IMR-90 (cell line): Measurements from ENCODE around the gene CARD14. TPM values are rescaled to one million over a fixed set of nuclear protein-coding genes. Genes with fewer than 3 reads are reported as not detected.

Source experiments
- ATAC-seq: fragments of 200-7000 bp; cut with Tn5 transposase; 2 replicates; pipeline ENCODE4 v1.9.1; 2020; ENCODE audit warnings: low read depth, mild to moderate bottlenecking, moderate library complexity
- BruUV-seq: library from RNA; stranded (reverse); fragments of 400-500 nt; replicated peaks from 2 replicates; lab custom pipeline; 2021; lab: Mats Ljungman, UMichigan
- CTCF ChIA-PET: fragments of 300-600 bp; formaldehyde crosslinking; extraction: SDS; loops from one replicate; lab custom pipeline; 2021; ENCODE audit warnings: antibody characterized with exemption; lab: Yijun Ruan, JAX
- POLR2A ChIA-PET: fragments of 300-600 bp; sonication (Branson Sonifier 250); formaldehyde crosslinking; loops from one replicate; lab custom pipeline; 2022; ENCODE audit warnings: antibody characterized with exemption; ENCODE audit not compliant: unreplicated experiment; lab: Charles Lee
- DNase-seq: peaks from one replicate; pipeline ENCODE4 v3.0.0; 2013
- H2AFZ ChIP-seq: replicated peaks from 2 replicates; pipeline ENCODE3; 2013; ENCODE audit warnings: low read length, mild to moderate bottlenecking; ENCODE audit not compliant: poor library complexity
- H2AK5ac ChIP-seq: 2 replicates; pipeline ENCODE4 v1.6.1; 2013; ENCODE audit warnings: low read depth, low read length, inconsistent platforms
- H2AK9ac ChIP-seq: replicated peaks from 2 replicates; pipeline ENCODE3; 2013; ENCODE audit warnings: mild to moderate bottlenecking, low read depth, low read length, moderate library complexity; ENCODE audit not compliant: poor library complexity
- H2BK120ac ChIP-seq: 2 replicates; pipeline ENCODE4 v1.6.1; 2013; ENCODE audit warnings: low read depth, low read length, inconsistent platforms
- H2BK15ac ChIP-seq: 3 replicates; pipeline ENCODE4 v1.6.1; 2013; ENCODE audit warnings: low read depth, low read length, inconsistent platforms
- H2BK20ac ChIP-seq: 2 replicates; pipeline ENCODE4 v1.6.1; 2013; ENCODE audit warnings: low read depth, mild to moderate bottlenecking, inconsistent platforms, low read length, moderate library complexity
- H2BK5ac ChIP-seq: 2 replicates; pipeline ENCODE4 v1.6.1; 2013; ENCODE audit warnings: mild to moderate bottlenecking, low read depth, low read length, inconsistent platforms; ENCODE audit not compliant: poor library complexity, severe bottlenecking
- H3K14ac ChIP-seq: replicated peaks from 2 replicates; pipeline ENCODE4 v1.6.1; 2013; ENCODE audit warnings: low read depth, low read length, inconsistent platforms
- H3K18ac ChIP-seq: 2 replicates; pipeline ENCODE4 v1.6.1; 2013; ENCODE audit warnings: low read depth, low read length, control low read depth
- H3K23ac ChIP-seq: 2 replicates; pipeline ENCODE4 v1.6.1; 2013; ENCODE audit warnings: low read depth, low read length, inconsistent platforms
- H3K27ac ChIP-seq: 2 replicates; pipeline ENCODE4 v1.5.1; 2013; ENCODE audit warnings: mild to moderate bottlenecking, control low read depth, low read length; ENCODE audit not compliant: insufficient read depth
- H3K27me3 ChIP-seq: 2 replicates; pipeline ENCODE4 v1.6.1; 2013; ENCODE audit warnings: low read length; ENCODE audit not compliant: control insufficient read depth, insufficient read depth
- H3K36me3 ChIP-seq: 2 replicates; pipeline ENCODE4 v1.6.1; 2013; ENCODE audit warnings: low read length, mixed read lengths; ENCODE audit not compliant: control insufficient read depth, insufficient read depth
- H3K4ac ChIP-seq: 2 replicates; pipeline ENCODE4 v1.6.1; 2013; ENCODE audit warnings: low read depth, low read length, inconsistent platforms
- H3K4me1 ChIP-seq: 2 replicates; pipeline ENCODE4 v1.6.1; 2013; ENCODE audit warnings: low read length, mixed read lengths; ENCODE audit not compliant: control insufficient read depth, insufficient read depth
- H3K4me2 ChIP-seq: 2 replicates; pipeline ENCODE4 v1.6.1; 2013; ENCODE audit warnings: low read depth, mild to moderate bottlenecking, control low read depth, low read length, moderate library complexity
- H3K4me3 ChIP-seq: 2 replicates; pipeline ENCODE4 v1.5.1; 2013; ENCODE audit warnings: low read depth, mild to moderate bottlenecking, control low read depth, low read length, moderate library complexity; ENCODE audit not compliant: insufficient read depth
- H3K56ac ChIP-seq: 2 replicates; pipeline ENCODE4 v1.6.1; 2013; ENCODE audit warnings: low read length, inconsistent platforms; ENCODE audit not compliant: insufficient read depth; ENCODE audit errors: extremely low read depth
- H3K79me1 ChIP-seq, 2 experiments: 2 replicates each; pipeline ENCODE4 v1.6.1; 2013; ENCODE audit warnings: low read length in 2 of 2, inconsistent platforms in 1 of 2, low read depth in 1 of 2
- H3K9ac ChIP-seq: 2 replicates; pipeline ENCODE4 v1.6.1; 2013; ENCODE audit warnings: low read depth, low read length, control low read depth
- H3K9me1 ChIP-seq: 2 replicates; pipeline ENCODE4 v1.6.1; 2013; ENCODE audit warnings: low read length, inconsistent platforms; ENCODE audit not compliant: insufficient read depth
- H3K9me3 ChIP-seq: 2 replicates; pipeline ENCODE4 v1.6.1; 2013; ENCODE audit warnings: low read length; ENCODE audit not compliant: control insufficient read depth, insufficient read depth
- H4K20me1 ChIP-seq: 2 replicates; pipeline ENCODE4 v1.6.1; 2013; ENCODE audit warnings: low read length, inconsistent platforms; ENCODE audit not compliant: insufficient read depth
- H4K5ac ChIP-seq: 2 replicates; pipeline ENCODE4 v1.6.1; 2013; ENCODE audit warnings: mild to moderate bottlenecking, low read depth, low read length, control low read depth
- H4K8ac ChIP-seq, 2 experiments: 2 replicates each; pipeline ENCODE4 v1.6.1; 2013; ENCODE audit warnings: low read depth in 2 of 2, low read length in 2 of 2, control low read depth in 1 of 2, inconsistent platforms in 1 of 2
- H4K91ac ChIP-seq: 2 replicates; pipeline ENCODE4 v1.6.1; 2013; ENCODE audit warnings: low read depth, low read length, inconsistent platforms; ENCODE audit not compliant: insufficient read depth
- BHLHE40 ChIP-seq: fragments of 150-350 bp; IDR thresholded peaks from 2 replicates; pipeline ENCODE4 v1.6.1; 2016; ENCODE audit warnings: mild to moderate bottlenecking, low read depth, low read length
- CEBPB ChIP-seq: IDR thresholded peaks from 2 replicates; pipeline ENCODE4 v1.6.1; 2012; ENCODE audit warnings: low read depth, low read length, improper control_type of control experiment
- CHD1 ChIP-seq: IDR thresholded peaks from 2 replicates; pipeline ENCODE4 v1.6.1; 2012; ENCODE audit warnings: low read depth, low read length, improper control_type of control experiment
- FOS ChIP-seq: fragments of 150-350 bp; IDR thresholded peaks from 2 replicates; pipeline ENCODE4 v1.6.1; 2016; ENCODE audit warnings: low read depth, low read length
- MAFK ChIP-seq: IDR thresholded peaks from 2 replicates; pipeline ENCODE4 v1.6.1; 2012; ENCODE audit warnings: low read depth, low read length, improper control_type of control experiment
- MAZ ChIP-seq: IDR thresholded peaks from 2 replicates; pipeline ENCODE4 v1.6.1; 2012; ENCODE audit warnings: low read depth, mild to moderate bottlenecking, low read length, improper control_type of control experiment, moderate library complexity, borderline replicate concordance
- MXI1 ChIP-seq: IDR thresholded peaks from 2 replicates; pipeline ENCODE4 v1.6.1; 2012; ENCODE audit warnings: low read depth, mild to moderate bottlenecking, low read length, moderate library complexity, borderline replicate concordance
- NFE2L2 ChIP-seq: fragments of 150-350 bp; IDR thresholded peaks from 2 replicates; pipeline ENCODE4 v1.6.1; 2016; ENCODE audit warnings: low read depth, mild to moderate bottlenecking, low read length
- POLR2A ChIP-seq: IDR thresholded peaks from 2 replicates; pipeline ENCODE4 v1.6.1; 2012; ENCODE audit warnings: mild to moderate bottlenecking, low read depth, low read length
- RAD21 ChIP-seq: IDR thresholded peaks from 2 replicates; pipeline ENCODE4 v1.6.1; 2012; ENCODE audit warnings: low read length, improper control_type of control experiment
- RCOR1 ChIP-seq: IDR thresholded peaks from 2 replicates; pipeline ENCODE4 v1.6.1; 2012; ENCODE audit warnings: mild to moderate bottlenecking, low read length, improper control_type of control experiment; ENCODE audit not compliant: insufficient replicate concordance
- RFX5 ChIP-seq: IDR thresholded peaks from 2 replicates; pipeline ENCODE4 v1.8.0; 2012; ENCODE audit warnings: low read depth, mild to moderate bottlenecking, low read length, moderate library complexity
- SMC3 ChIP-seq: fragments of 150-350 bp; IDR thresholded peaks from 2 replicates; pipeline ENCODE4 v1.6.1; 2016; ENCODE audit warnings: low read depth, mild to moderate bottlenecking, antibody characterized with exemption, low read length, moderate library complexity
- WGBS, 2 experiments: methylation state at CpG; one replicate each; pipeline versions ENCODE4 v1.1.5 to v1.1.7; 2013; ENCODE audit warnings: missing lambda C conversion rate in 2 of 2; ENCODE audit not compliant: insufficient read length in 1 of 2; ENCODE audit errors: extremely low coverage in 2 of 2; 5-methylcytosine and 5-hydroxymethylcytosine counted together
- dilution Hi-C: fragments of 300-500 bp; cut with HindIII; formaldehyde crosslinking; loops from one replicate; pipeline ENCODE4 v1.14.3; 2018; ENCODE audit warnings: low sequenced_read_pairs; ENCODE audit not compliant: unreplicated experiment
- in situ Hi-C: fragments of 300-500 bp; cut with MboI; formaldehyde crosslinking; loops from 3 replicates; pipeline ENCODE4 v1.14.3; 2019; ENCODE audit warnings: low sequenced_read_pairs, inconsistent platforms, mixed read lengths
- intact Hi-C: fragments of 100-400 bp; cut with micrococcal nuclease; formaldehyde crosslinking; loops from 2 replicates; pipeline ENCODE4 v1.10.0; 2022
- polyA plus RNA-seq, 3 experiments: library from polyadenylated mRNA; depleted of rRNA; stranded (reverse); fragments of >200 nt; gene quantifications; 2 replicates each; pipeline ENCODE4 v1.2.3, GENCODE V29; 2012; ENCODE audit warnings: low replicate concordance in 1 of 3
- total RNA-seq: library from RNA; depleted of rRNA; stranded (reverse); fragments of >200 nt; gene quantifications from 2 replicates; pipeline ENCODE4 v1.2.3, GENCODE V29; 2012
- TF ChIP-seq, protein P1 (sequence below): fragments of 150-350 bp; IDR thresholded peaks from 2 replicates; pipeline ENCODE4 v1.6.1; 2017; ENCODE audit warnings: mild to moderate bottlenecking, antibody characterized with exemption, low read length, low read depth
- TF ChIP-seq, protein P2 (sequence below): conservative IDR thresholded peaks from 2 replicates; pipeline ENCODE4 v1.5.1; 2012; ENCODE audit warnings: mild to moderate bottlenecking, low read depth, low read length, improper control_type of control experiment
- TF ChIP-seq, protein P3 (sequence below): fragments of 150-350 bp; IDR thresholded peaks from 2 replicates; pipeline ENCODE4 v1.6.1; 2016; ENCODE audit warnings: low read depth, mild to moderate bottlenecking, low read length, moderate library complexity, borderline replicate concordance

Gene CARD14
- total and polyA plus RNA-seq, 2 of the 4 experiments (the other 2 are of a cell fraction) = not detected

DNA sequence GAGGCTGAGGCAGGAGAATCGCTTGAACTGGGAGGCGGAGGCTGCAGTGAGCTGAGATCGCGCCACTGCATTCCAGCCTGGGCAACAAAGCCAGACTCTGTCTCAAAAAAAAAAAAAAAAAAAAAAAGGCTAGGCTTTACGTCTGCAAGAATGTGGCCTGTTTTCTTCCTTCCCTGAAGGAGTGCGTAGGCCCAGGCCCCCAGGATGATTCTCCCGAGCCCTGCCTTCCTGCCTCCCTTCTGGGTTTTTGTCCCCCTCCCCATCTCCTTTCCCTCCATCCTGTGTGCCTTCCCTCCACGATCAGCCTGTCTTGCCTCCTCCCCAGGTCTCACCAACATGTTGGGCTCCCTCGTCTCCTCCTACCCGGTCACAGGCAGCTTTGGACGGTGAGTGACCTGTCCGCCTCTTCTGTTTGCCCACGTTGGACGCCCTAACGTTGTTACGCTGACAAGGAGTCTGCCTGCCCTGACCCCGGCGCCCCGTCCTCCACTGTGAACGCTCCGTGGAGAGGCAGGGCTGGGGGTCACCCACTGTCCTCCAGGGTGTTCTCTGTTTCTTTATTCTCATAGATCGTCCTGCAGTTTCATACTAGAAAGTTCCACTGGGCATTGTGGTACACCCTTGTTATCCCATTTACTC, 75.2 kb downstream of the CARD14 start:
- no peak for DNase-seq
- H2AK9ac ChIP-seq = no peak overlapping the region
- no peak overlapping the region for H2AK5ac ChIP-seq
- no peaks in the 10 kb centered on the region for H3K4me1 ChIP-seq
- intact Hi-C loops = no loop called here
- no peak overlapping the region for H2BK15ac ChIP-seq
- no peaks in the 10 kb centered on the region for H3K79me1 ChIP-seq
- 93% methylated on average over 10 of the region's 22 CpGs; no CpG with 5 or more reads in 1 of the 2 experiments for WGBS, 2 experiments
- no peak overlapping the region for H3K56ac ChIP-seq
- H3K36me3 ChIP-seq = peaks cover 53% of the 10 kb centered on the region
- CTCF ChIA-PET = no interaction called here
- no peak overlapping the region for H3K4me3 ChIP-seq
- H3K9me3 ChIP-seq = no peaks in the 10 kb centered on the region
- POLR2A ChIA-PET = no interaction called here
- no peaks in the 10 kb centered on the region for H4K20me1 ChIP-seq
- dilution Hi-C loops = no loop called here
- H4K91ac ChIP-seq = no peak overlapping the region
- H3K9me1 ChIP-seq = 0 out of 2 replicates have a peak, but pooled peaks cover 2% of the 10 kb centered on the region
- no peak overlapping the region for H2BK120ac ChIP-seq
- ATAC-seq = no peak
- no peak overlapping the region for H2BK20ac ChIP-seq
- no peak overlapping the region for H3K18ac ChIP-seq
- H3K9ac ChIP-seq = no peak overlapping the region
- no peak overlapping the region for H3K14ac ChIP-seq
- no peak overlapping the region for H4K5ac ChIP-seq
- no peak overlapping the region for H3K4ac ChIP-seq
- H2AFZ ChIP-seq = no peak overlapping the region
- no peak overlapping the region for H3K27ac ChIP-seq
- no TSS peak for BruUV-seq
- no peak overlapping the region for H3K4me2 ChIP-seq
- in situ Hi-C loops = no loop called here
- H3K27me3 ChIP-seq = no peaks in the 10 kb centered on the region
- H2BK5ac ChIP-seq = no peak overlapping the region
- H3K23ac ChIP-seq = no peak overlapping the region
- no peak overlapping the region for H4K8ac ChIP-seq
- TF ChIP-seq MAZ (no peak), RAD21 (no peak), BHLHE40 (no peak), RFX5 (no peak), NFE2L2 (no peak), FOS (no peak), CEBPB (no peak), MXI1 (no peak), MAFK (no peak), SMC3 (no peak), POLR2A (no peak), RCOR1 (no peak), CHD1 (no peak)
- TF ChIP-seq, protein P1, sequence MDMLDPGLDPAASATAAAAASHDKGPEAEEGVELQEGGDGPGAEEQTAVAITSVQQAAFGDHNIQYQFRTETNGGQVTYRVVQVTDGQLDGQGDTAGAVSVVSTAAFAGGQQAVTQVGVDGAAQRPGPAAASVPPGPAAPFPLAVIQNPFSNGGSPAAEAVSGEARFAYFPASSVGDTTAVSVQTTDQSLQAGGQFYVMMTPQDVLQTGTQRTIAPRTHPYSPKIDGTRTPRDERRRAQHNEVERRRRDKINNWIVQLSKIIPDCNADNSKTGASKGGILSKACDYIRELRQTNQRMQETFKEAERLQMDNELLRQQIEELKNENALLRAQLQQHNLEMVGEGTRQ = no peak
- TF ChIP-seq, protein P2, sequence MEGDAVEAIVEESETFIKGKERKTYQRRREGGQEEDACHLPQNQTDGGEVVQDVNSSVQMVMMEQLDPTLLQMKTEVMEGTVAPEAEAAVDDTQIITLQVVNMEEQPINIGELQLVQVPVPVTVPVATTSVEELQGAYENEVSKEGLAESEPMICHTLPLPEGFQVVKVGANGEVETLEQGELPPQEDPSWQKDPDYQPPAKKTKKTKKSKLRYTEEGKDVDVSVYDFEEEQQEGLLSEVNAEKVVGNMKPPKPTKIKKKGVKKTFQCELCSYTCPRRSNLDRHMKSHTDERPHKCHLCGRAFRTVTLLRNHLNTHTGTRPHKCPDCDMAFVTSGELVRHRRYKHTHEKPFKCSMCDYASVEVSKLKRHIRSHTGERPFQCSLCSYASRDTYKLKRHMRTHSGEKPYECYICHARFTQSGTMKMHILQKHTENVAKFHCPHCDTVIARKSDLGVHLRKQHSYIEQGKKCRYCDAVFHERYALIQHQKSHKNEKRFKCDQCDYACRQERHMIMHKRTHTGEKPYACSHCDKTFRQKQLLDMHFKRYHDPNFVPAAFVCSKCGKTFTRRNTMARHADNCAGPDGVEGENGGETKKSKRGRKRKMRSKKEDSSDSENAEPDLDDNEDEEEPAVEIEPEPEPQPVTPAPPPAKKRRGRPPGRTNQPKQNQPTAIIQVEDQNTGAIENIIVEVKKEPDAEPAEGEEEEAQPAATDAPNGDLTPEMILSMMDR = no peak
- TF ChIP-seq, protein P3, sequence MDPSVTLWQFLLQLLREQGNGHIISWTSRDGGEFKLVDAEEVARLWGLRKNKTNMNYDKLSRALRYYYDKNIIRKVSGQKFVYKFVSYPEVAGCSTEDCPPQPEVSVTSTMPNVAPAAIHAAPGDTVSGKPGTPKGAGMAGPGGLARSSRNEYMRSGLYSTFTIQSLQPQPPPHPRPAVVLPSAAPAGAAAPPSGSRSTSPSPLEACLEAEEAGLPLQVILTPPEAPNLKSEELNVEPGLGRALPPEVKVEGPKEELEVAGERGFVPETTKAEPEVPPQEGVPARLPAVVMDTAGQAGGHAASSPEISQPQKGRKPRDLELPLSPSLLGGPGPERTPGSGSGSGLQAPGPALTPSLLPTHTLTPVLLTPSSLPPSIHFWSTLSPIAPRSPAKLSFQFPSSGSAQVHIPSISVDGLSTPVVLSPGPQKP = no peak
